ENCODE data around the gene PID1. TPM values are rescaled to one million over a fixed set of nuclear protein-coding genes. Genes with fewer than 3 reads are reported as not detected.

PID1 gene
- polyA plus RNA-seq, 1 of the 3 experiments (the other 2 are of a cell fraction), result 0.16 TPM

GRCh38 chr2:229051798-229052197 lies 219.3 kb downstream of the PID1 start (continued):
- TF ChIP-seq USF2 (IDR thresholded peaks at IDR 0.05; ENCODE audit: borderline replicate concordance, low read depth, low read length) (no peak), GABPA (IDR thresholded peaks at IDR 0.05; ENCODE audit: low read depth) (no peak), POLR2AphosphoS5 (IDR thresholded peaks at IDR 0.05; ENCODE audit: low read depth, low read length) (no peak), USF1 (IDR thresholded peaks at IDR 0.05; ENCODE audit: borderline replicate concordance, low read depth) (no peak), EP300 (IDR thresholded peaks at IDR 0.05; ENCODE audit: borderline replicate concordance in 1 of 2, low read depth in 1 of 2, low read length in 1 of 2) (no peak)

GRCh38 chr2:229050133-229050532 lies 221.0 kb downstream of the PID1 start:
- no peak overlapping the region for H3K9ac ChIP-seq
- no peak overlapping the region for H3K4me2 ChIP-seq
- no peak overlapping the region for H2AFZ ChIP-seq (ENCODE audit: low read depth)
- CTCF ChIA-PET, result interaction anchor here (1.6 kb wide), 1 partner anchor 9 kb away, joined by 4 read pairs; no protein-coding TSS in a partner anchor
- no peaks in the 10 kb centered on the region for H3K36me3 ChIP-seq (replicated peaks in 1 of 2; ENCODE audit: control insufficient read depth in 1 of 2, insufficient read depth in 2 of 2, low read length in 1 of 2)
- 42% methylated on average over 5 of the region's 5 CpGs for WGBS (ENCODE audit: low lambda C conversion rate)
- no peaks in the 10 kb centered on the region for H3K79me2 ChIP-seq (ENCODE audit: insufficient read depth)
- DNase-seq, result peak; percentile 30
- no peaks in the 10 kb centered on the region for H4K20me1 ChIP-seq (ENCODE audit: insufficient read depth)
- no peak overlapping the region for H3K4me3 ChIP-seq (ENCODE audit: low read depth in 2 of 2, low read length in 1 of 2)
- no peak for TF ChIP-seq MXI1 (IDR thresholded peaks at IDR 0.05; ENCODE audit: low read depth, low read length)
- TF ChIP-seq EP300 (IDR thresholded peaks at IDR 0.05; ENCODE audit: borderline replicate concordance in 1 of 2, low read depth in 1 of 2, low read length in 1 of 2), result peak in 1 of 2 experiments; percentile 13; a peak in 1 of 4 replicates
- no peak for TF ChIP-seq FOSL2 (IDR thresholded peaks at IDR 0.05; ENCODE audit: borderline replicate concordance, low read depth)
- H3F3A ChIP-seq (replicated peaks; ENCODE audit: insufficient read depth), result no peaks in the 10 kb centered on the region
- H3K27ac ChIP-seq (ENCODE audit: low read depth in 2 of 2, low read length in 1 of 2), result no peak overlapping the region; a peak in 1 of 4 replicates
- no peaks in the 10 kb centered on the region for H3K27me3 ChIP-seq (ENCODE audit: insufficient read depth)
- POLR2A ChIA-PET, result no interaction called here
- H3K9me3 ChIP-seq, result no peaks in the 10 kb centered on the region
- peaks cover 0 to 9% of the 10 kb centered on the region in 2 experiments; a peak in 1 of 4 replicates for H3K4me1 ChIP-seq (ENCODE audit: control insufficient read depth in 1 of 2, insufficient read depth in 2 of 2, low read depth in 1 of 2, low read length in 1 of 2)
- H3K9me2 ChIP-seq, result no peaks in the 10 kb centered on the region

GRCh38 chr2:229048134-229048533 lies 223.0 kb downstream of the PID1 start:
- 20% methylated on average over 2 of the region's 2 CpGs for WGBS (ENCODE audit: low lambda C conversion rate)
- Histone ChIP-seq H2AFZ (ENCODE audit: low read depth) (no peak overlapping the region), H3K9me3 (no peaks in the 10 kb centered on the region), H3K27ac (ENCODE audit: low read depth in 2 of 2, low read length in 1 of 2) (no peak overlapping the region), H3K27me3 (ENCODE audit: insufficient read depth) (no peaks in the 10 kb centered on the region), H3K4me2 (no peak overlapping the region), H3K9me2 (no peaks in the 10 kb centered on the region), H3K4me1 (ENCODE audit: control insufficient read depth in 1 of 2, insufficient read depth in 2 of 2, low read depth in 1 of 2, low read length in 1 of 2) (peaks cover 0 to 9% of the 10 kb centered on the region in 2 experiments; a peak in 1 of 4 replicates), H4K20me1 (ENCODE audit: insufficient read depth) (no peaks in the 10 kb centered on the region), H3K9ac (no peak overlapping the region), H3K4me3 (ENCODE audit: low read depth in 2 of 2, low read length in 1 of 2) (no peak overlapping the region), H3F3A (replicated peaks; ENCODE audit: insufficient read depth) (no peaks in the 10 kb centered on the region), H3K79me2 (ENCODE audit: insufficient read depth) (no peaks in the 10 kb centered on the region), H3K36me3 (replicated peaks in 1 of 2; ENCODE audit: control insufficient read depth in 1 of 2, insufficient read depth in 2 of 2, low read length in 1 of 2) (no peaks in the 10 kb centered on the region)
- ChIA-PET CTCF (no interaction called here), POLR2A (no interaction called here)
- TF ChIP-seq GATA2 (CRISPR knock-in tag; IDR thresholded peaks at IDR 0.05), result no peak
- TF ChIP-seq MXI1 (IDR thresholded peaks at IDR 0.05; ENCODE audit: low read depth, low read length), result no peak
- no peak for TF ChIP-seq NFIC (IDR thresholded peaks at IDR 0.05; ENCODE audit: borderline replicate concordance)
- TF ChIP-seq ELF1 (IDR thresholded peaks at IDR 0.05), result no peak
- TF ChIP-seq FOXM1 (IDR thresholded peaks at IDR 0.05; ENCODE audit: low read depth), result no peak
- no peak for DNase-seq
